Measurements from ENCODE around the gene GPR17. TPM values are rescaled to one million over a fixed set of nuclear protein-coding genes. Genes with fewer than 3 reads are reported as not detected.

GPR17 gene
- total RNA-seq, 1 experiment from 2014 or later = 0.35 TPM

DNA sequence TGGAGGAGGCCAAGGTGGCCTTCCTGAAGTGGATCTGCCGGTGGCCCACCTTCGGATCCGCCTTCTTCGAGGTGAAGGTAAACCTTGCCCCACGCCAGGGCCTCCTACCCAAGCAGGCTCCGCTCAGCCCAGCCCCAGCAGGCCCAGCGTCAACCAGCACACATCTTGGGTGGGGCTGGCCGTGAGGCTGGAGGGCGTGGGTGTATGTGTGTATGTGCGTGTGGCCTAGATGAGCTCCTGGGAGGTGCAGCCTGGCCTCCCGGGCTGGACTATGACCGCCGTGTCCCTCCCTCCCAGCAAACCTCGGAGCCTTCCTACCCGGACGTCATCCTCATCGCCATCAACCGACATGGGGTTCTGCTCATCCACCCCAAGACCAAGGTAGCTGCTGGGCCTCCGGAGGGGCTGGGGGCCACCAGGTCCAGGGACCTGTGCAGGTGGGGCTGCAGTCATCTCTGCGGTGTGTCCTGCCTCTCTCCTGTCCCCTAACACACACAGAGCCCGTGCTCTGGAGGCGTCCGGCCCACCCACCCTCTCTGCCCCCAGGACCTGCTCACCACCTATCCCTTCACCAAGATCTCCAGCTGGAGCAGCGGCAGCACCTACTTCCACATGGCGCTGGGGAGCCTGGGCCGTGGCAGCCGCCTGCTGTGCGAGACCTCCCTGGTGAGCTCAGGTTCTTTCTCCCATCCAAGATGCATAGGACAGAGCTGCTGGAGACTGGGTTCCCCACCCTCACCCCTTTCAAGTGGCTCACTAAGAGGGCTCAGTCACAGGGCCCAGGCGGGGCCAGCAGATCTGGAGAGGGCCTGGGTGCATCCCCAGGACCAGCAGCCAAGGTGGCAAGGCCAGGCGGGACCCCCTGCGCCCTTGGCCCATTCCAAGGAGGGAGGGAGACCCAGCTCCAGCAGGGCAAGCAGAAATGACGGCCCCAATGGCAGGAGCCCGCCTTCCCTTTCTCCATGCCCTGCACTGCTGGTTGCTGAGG, 9.4 kb upstream of the GPR17 start:
- WGBS (ENCODE audit: extremely low coverage, insufficient read length, low lambda C conversion rate) = no CpG with 5 or more reads among the region's 33 CpGs
- H3K23me2 ChIP-seq (ENCODE audit: insufficient read length, low read depth, low read length, poor library complexity, severe bottlenecking) = no peaks in the 10 kb centered on the region
- H2BK20ac ChIP-seq (ENCODE audit: low read depth, low read length, poor library complexity, severe bottlenecking) = no peak overlapping the region
- no peaks in the 10 kb centered on the region for H3K79me2 ChIP-seq (ENCODE audit: insufficient read depth, low read length)
- no peak overlapping the region for H3K23ac ChIP-seq (ENCODE audit: insufficient read length, low read depth, low read length)
- TF ChIP-seq, protein P1, sequence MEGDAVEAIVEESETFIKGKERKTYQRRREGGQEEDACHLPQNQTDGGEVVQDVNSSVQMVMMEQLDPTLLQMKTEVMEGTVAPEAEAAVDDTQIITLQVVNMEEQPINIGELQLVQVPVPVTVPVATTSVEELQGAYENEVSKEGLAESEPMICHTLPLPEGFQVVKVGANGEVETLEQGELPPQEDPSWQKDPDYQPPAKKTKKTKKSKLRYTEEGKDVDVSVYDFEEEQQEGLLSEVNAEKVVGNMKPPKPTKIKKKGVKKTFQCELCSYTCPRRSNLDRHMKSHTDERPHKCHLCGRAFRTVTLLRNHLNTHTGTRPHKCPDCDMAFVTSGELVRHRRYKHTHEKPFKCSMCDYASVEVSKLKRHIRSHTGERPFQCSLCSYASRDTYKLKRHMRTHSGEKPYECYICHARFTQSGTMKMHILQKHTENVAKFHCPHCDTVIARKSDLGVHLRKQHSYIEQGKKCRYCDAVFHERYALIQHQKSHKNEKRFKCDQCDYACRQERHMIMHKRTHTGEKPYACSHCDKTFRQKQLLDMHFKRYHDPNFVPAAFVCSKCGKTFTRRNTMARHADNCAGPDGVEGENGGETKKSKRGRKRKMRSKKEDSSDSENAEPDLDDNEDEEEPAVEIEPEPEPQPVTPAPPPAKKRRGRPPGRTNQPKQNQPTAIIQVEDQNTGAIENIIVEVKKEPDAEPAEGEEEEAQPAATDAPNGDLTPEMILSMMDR (conservative IDR thresholded peaks at IDR 0.05) = no peak
- H2BK120ac ChIP-seq (ENCODE audit: low read depth, low read length, poor library complexity, severe bottlenecking) = no peak overlapping the region
- Mint-ChIP-seq H3K4me3 (no peak overlapping the region; a peak in 1 of 5 replicates), H3K4me1 (peaks cover 8% of the 10 kb centered on the region in 2 experiments), H3K36me3 (ENCODE audit: insufficient read depth in 1 of 3, low read depth in 3 of 3) (no peaks in the 10 kb centered on the region), H3K27me3 (ENCODE audit: low read depth) (no peaks in the 10 kb centered on the region), H3K9me3 (no peaks in the 10 kb centered on the region), H3K27ac (peak overlapping the region in 1 of 3 experiments; percentile 77; a peak in 1 of 7 replicates)
- H3K4me1 ChIP-seq (ENCODE audit: insufficient read depth, low read length) = no peaks in the 10 kb centered on the region; the same call in 1 of the 2 replicates
- no peak for DNase-seq
- no peak overlapping the region for H4K91ac ChIP-seq (ENCODE audit: insufficient read length, low read depth, low read length)
- H2AK5ac ChIP-seq (ENCODE audit: insufficient read length, low read length) = no peak overlapping the region
- no peak overlapping the region for H2AFZ ChIP-seq (ENCODE audit: low read length)
- H3K27ac ChIP-seq (ENCODE audit: insufficient read length, low read depth, low read length) = no peak overlapping the region
- no peak overlapping the region; the same call in 1 of the 2 replicates for H3K14ac ChIP-seq (ENCODE audit: insufficient read depth, low read length)
- no peak overlapping the region for H4K5ac ChIP-seq (ENCODE audit: insufficient read length, low read depth, low read length)
- no peak overlapping the region for H3K4ac ChIP-seq (ENCODE audit: low read depth, low read length)
- H3K27me3 ChIP-seq (ENCODE audit: insufficient read depth, low read length) = no peaks in the 10 kb centered on the region
- H4K8ac ChIP-seq (replicated peaks; ENCODE audit: insufficient read length, low read depth, low read length) = no peak overlapping the region
- no peaks in the 10 kb centered on the region for H4K20me1 ChIP-seq (ENCODE audit: control insufficient read depth, insufficient read depth, insufficient read length)
- H3K9me3 ChIP-seq (ENCODE audit: control insufficient read depth, low read depth, low read length) = no peaks in the 10 kb centered on the region
- H3T11ph ChIP-seq (ENCODE audit: low read length) = no peak overlapping the region
- no peak overlapping the region for H3K9ac ChIP-seq (ENCODE audit: extremely low read depth, insufficient read length, low read length)
- H3K56ac ChIP-seq (ENCODE audit: insufficient read length, low read depth, low read length) = no peak overlapping the region
- no peak overlapping the region for H3K18ac ChIP-seq (ENCODE audit: insufficient read length, low read depth, low read length)
- no peak overlapping the region for H2BK12ac ChIP-seq (ENCODE audit: insufficient read length, low read depth, low read length)
- H3K4me2 ChIP-seq (ENCODE audit: insufficient read depth, insufficient read length, low read length) = no peak overlapping the region
- no peak overlapping the region for H2BK5ac ChIP-seq (ENCODE audit: insufficient read length, low read length)
- no peaks in the 10 kb centered on the region for H3K79me1 ChIP-seq (ENCODE audit: insufficient read depth, low read depth, low read length, poor library complexity, severe bottlenecking)
- H2BK15ac ChIP-seq (ENCODE audit: low read depth, low read length) = no peak overlapping the region

Measured in H9 (cell line).